Liver (tissue), 9 donors: ENCODE measurements around the gene B4GALT5. TPM values are rescaled to one million over a fixed set of nuclear protein-coding genes. Genes with fewer than 3 reads are reported as not detected.
A peak's percentile ranks its signal among the peaks of the same experiment; 100 is the strongest.

Source experiments
- DNase-seq: peaks from one replicate; pipeline ENCODE4 v3.0.0-alpha.2; 2017; ENCODE audit warnings: low spot score
- H3K27ac ChIP-seq, 2 donors: one replicate each; pipeline ENCODE4 v1.7.0; 2013; ENCODE audit warnings: inconsistent platforms in 2 of 2, low read length in 2 of 2, control low read depth in 1 of 2, low read depth in 1 of 2, mild to moderate bottlenecking in 1 of 2
- H3K27me3 ChIP-seq, 4 donors: one replicate each; pipeline versions ENCODE4 v1.6.1 to v1.7.0; 2013; ENCODE audit warnings: low read length in 3 of 4, inconsistent platforms in 1 of 4, mild to moderate bottlenecking in 1 of 4, moderate library complexity in 1 of 4; ENCODE audit not compliant: control insufficient read depth in 4 of 4, insufficient read depth in 4 of 4
- H3K36me3 ChIP-seq, 4 donors: one replicate each; pipeline versions ENCODE4 v1.6.1 to v1.7.0; 2013; ENCODE audit warnings: low read length in 3 of 4, mild to moderate bottlenecking in 3 of 4, low read depth in 1 of 4, moderate library complexity in 1 of 4; ENCODE audit not compliant: control insufficient read depth in 4 of 4, insufficient read depth in 3 of 4
- H3K4me1 ChIP-seq, 4 donors: one replicate each; pipeline versions ENCODE4 v1.6.1 to v1.7.0; 2013; ENCODE audit warnings: low read length in 3 of 4, mild to moderate bottlenecking in 3 of 4, moderate library complexity in 1 of 4; ENCODE audit not compliant: control insufficient read depth in 4 of 4, insufficient read depth in 4 of 4
- H3K4me3 ChIP-seq, 3 donors: one replicate each; pipeline versions ENCODE4 v1.6.1 to v1.7.0; 2013; ENCODE audit warnings: low read length in 3 of 3, control low read depth in 1 of 3, low read depth in 1 of 3, mild to moderate bottlenecking in 1 of 3
- H3K9ac ChIP-seq, 2 donors: one replicate each; pipeline ENCODE4 v1.7.0; 2013; ENCODE audit warnings: low read length in 2 of 2, mild to moderate bottlenecking in 2 of 2, moderate library complexity in 2 of 2, control low read depth in 1 of 2, low read depth in 1 of 2
- H3K9me3 ChIP-seq, 4 donors: one replicate each; pipeline versions ENCODE4 v1.6.1 to v1.7.0; 2013; ENCODE audit warnings: low read length in 3 of 4; ENCODE audit not compliant: control insufficient read depth in 4 of 4
- CTCF ChIP-seq: fragments of 150-350 bp; IDR thresholded peaks from 2 replicates; pipeline ENCODE4 v1.5.1; 2017; ENCODE audit warnings: improper control_type of control experiment, low read depth, low read length; ENCODE audit not compliant: missing input control
- EGR1 ChIP-seq, 2 donors: IDR thresholded peaks; 2 replicates each; pipeline ENCODE4 v1.6.1; 2016 to 2018; ENCODE audit warnings: antibody characterized with exemption in 2 of 2, low read depth in 2 of 2
- FOXA1 ChIP-seq: IDR thresholded peaks from 2 replicates; pipeline ENCODE4 v1.6.1; 2016; ENCODE audit warnings: antibody characterized with exemption
- GABPA ChIP-seq, 2 donors: IDR thresholded peaks in 1 of 2; conservative IDR thresholded peaks in 1 of 2; 2 replicates each; pipeline ENCODE4 v1.6.1; 2016; ENCODE audit warnings: antibody characterized with exemption in 2 of 2, mild to moderate bottlenecking in 1 of 2, moderate library complexity in 1 of 2
- HNF4G ChIP-seq: IDR thresholded peaks from 2 replicates; pipeline ENCODE4 v1.6.1; 2016; ENCODE audit warnings: antibody characterized with exemption
- JUND ChIP-seq, 2 donors: IDR thresholded peaks; 2 replicates each; pipeline ENCODE4 v1.6.1; 2016; ENCODE audit warnings: antibody characterized with exemption in 2 of 2
- MAX ChIP-seq: IDR thresholded peaks from 2 replicates; pipeline ENCODE4 v1.6.1; 2016; ENCODE audit warnings: antibody characterized with exemption
- NR2F2 ChIP-seq: IDR thresholded peaks from 2 replicates; pipeline ENCODE4 v1.6.1; 2016; ENCODE audit warnings: antibody characterized with exemption
- RAD21 ChIP-seq, 2 donors: IDR thresholded peaks; 2 replicates each; pipeline ENCODE4 v1.6.1; 2016; ENCODE audit warnings: antibody characterized with exemption in 2 of 2, mild to moderate bottlenecking in 2 of 2
- REST ChIP-seq: IDR thresholded peaks from 2 replicates; pipeline ENCODE4 v1.6.1; 2016; ENCODE audit warnings: antibody characterized with exemption, mild to moderate bottlenecking
- RXRA ChIP-seq, 2 donors: IDR thresholded peaks; 2 replicates each; pipeline ENCODE4 v1.6.1; 2017 to 2018; ENCODE audit warnings: antibody characterized with exemption in 2 of 2, mild to moderate bottlenecking in 1 of 2
- TAF1 ChIP-seq: conservative IDR thresholded peaks from 2 replicates; pipeline ENCODE4 v1.6.1; 2016; ENCODE audit warnings: antibody characterized with exemption, mild to moderate bottlenecking
- YY1 ChIP-seq: IDR thresholded peaks from 2 replicates; pipeline ENCODE4 v1.6.1; 2016; ENCODE audit warnings: antibody characterized with exemption, mild to moderate bottlenecking
- ZBTB33 ChIP-seq: IDR thresholded peaks from 2 replicates; pipeline ENCODE4 v1.6.1; 2016; ENCODE audit warnings: antibody characterized with exemption
- WGBS: extraction: QIAGEN DNeasy Blood & Tissue Kit; methylation state at CpG from one replicate; pipeline ENCODE4 v1.1.7; 2013; 5-methylcytosine and 5-hydroxymethylcytosine counted together
- polyA plus RNA-seq, 2 donors: library from polyadenylated mRNA; stranded (reverse) in 1 of 2; unstranded in 1 of 2; fragments of 200-250 nt in 1 of 2; fragments of >200 nt in 1 of 2; fragmentation: Nextera tagmentation in 1 of 2; extraction: Ambion mirVana in 1 of 2; gene quantifications; one replicate each; pipeline versions ENCODE4 v1.2.1 to v1.2.3, GENCODE V29; 2013 to 2015
- total RNA-seq, 2 donors: library from RNA; depleted of rRNA; stranded (reverse); fragments of >200 nt; gene quantifications; one replicate each; pipeline ENCODE4 v1.2.3, GENCODE V29; 2014
- donor health status: healthy.
- donor health status: healthy.
- donor health status: healthy.
- donor health status: healthy.
- donor health status: healthy.

The B4GALT5 gene
- total and polyA plus RNA-seq, 4 donors = 2.0 to 28.2 (median 14.4) TPM

- Histone ChIP-seq H3K36me3 (peaks cover 0 to 1% (median 0%) of the 10 kb centered on the region in 4 donors), H3K9me3 (no peaks in the 10 kb centered on the region), H3K27me3 (no peaks in the 10 kb centered on the region), H3K9ac (peak overlapping the region in 1 of 2 donors; percentile 62), H3K27ac (peak overlapping the region; percentile 90), H3K4me3 (no peak overlapping the region), H3K4me1 (peaks cover 15 to 71% (median 51%) of the 10 kb centered on the region in 4 donors)
- WGBS = 79% methylated on average over 5 of the region's 5 CpGs
- no peak for DNase-seq
- TF ChIP-seq ZBTB33 (no peak), TAF1 (no peak), JUND (IDR thresholded peaks at IDR 0.05) (no peak), NR2F2 (no peak), GABPA (IDR thresholded peaks at IDR 0.05 in 1 of 2, conservative IDR thresholded peaks at IDR 0.05 in 1 of 2) (no peak), RXRA (IDR thresholded peaks at IDR 0.05) (no peak), HNF4G (no peak), CTCF (no peak), YY1 (no peak), MAX (no peak), RAD21 (IDR thresholded peaks at IDR 0.05) (no peak), REST (no peak), FOXA1 (no peak), EGR1 (IDR thresholded peaks at IDR 0.05; ENCODE audit: low read depth in 2 of 2) (no peak)
Measured at GRCh38 chr20:49691818-49692568, 21.7 kb downstream of the B4GALT5 start.
